ENCODE data around the gene NIN.

GRCh38 chr14:50814161-50814560 lies 16.8 kb downstream of the NIN start:
- TF ChIP-seq, protein P1, sequence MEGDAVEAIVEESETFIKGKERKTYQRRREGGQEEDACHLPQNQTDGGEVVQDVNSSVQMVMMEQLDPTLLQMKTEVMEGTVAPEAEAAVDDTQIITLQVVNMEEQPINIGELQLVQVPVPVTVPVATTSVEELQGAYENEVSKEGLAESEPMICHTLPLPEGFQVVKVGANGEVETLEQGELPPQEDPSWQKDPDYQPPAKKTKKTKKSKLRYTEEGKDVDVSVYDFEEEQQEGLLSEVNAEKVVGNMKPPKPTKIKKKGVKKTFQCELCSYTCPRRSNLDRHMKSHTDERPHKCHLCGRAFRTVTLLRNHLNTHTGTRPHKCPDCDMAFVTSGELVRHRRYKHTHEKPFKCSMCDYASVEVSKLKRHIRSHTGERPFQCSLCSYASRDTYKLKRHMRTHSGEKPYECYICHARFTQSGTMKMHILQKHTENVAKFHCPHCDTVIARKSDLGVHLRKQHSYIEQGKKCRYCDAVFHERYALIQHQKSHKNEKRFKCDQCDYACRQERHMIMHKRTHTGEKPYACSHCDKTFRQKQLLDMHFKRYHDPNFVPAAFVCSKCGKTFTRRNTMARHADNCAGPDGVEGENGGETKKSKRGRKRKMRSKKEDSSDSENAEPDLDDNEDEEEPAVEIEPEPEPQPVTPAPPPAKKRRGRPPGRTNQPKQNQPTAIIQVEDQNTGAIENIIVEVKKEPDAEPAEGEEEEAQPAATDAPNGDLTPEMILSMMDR (IDR thresholded peaks at IDR 0.05; ENCODE audit: poor library complexity, severe bottlenecking): no peak
- TF ChIP-seq EP300 (conservative IDR thresholded peaks at IDR 0.05; ENCODE audit: poor library complexity, severe bottlenecking) (no peak), EZH2 (IDR thresholded peaks at IDR 0.05; ENCODE audit: borderline replicate concordance, insufficient read depth, low read length, poor library complexity, severe bottlenecking) (no peak), SMC3 (conservative IDR thresholded peaks at IDR 0.05; ENCODE audit: poor library complexity) (no peak)
